Fibroblast of pulmonary artery (primary cell): Measurements from ENCODE around the gene PPP1R13B.

Source experiments
- DNase-seq: peaks from one replicate; pipeline ENCODE4 v3.0.0-alpha.2; 2010; ENCODE audit warnings: low read depth
- H3K4me3 ChIP-seq: replicated peaks from 2 replicates; pipeline ENCODE4 v1.5.1; 2011; ENCODE audit warnings: low read depth, mild to moderate bottlenecking, control low read depth, low read length, moderate library complexity
- TF ChIP-seq, protein P1 (sequence below): IDR thresholded peaks from 2 replicates; pipeline ENCODE4 v1.5.1; 2011; ENCODE audit warnings: mild to moderate bottlenecking, control low read depth, low read length, inconsistent platforms; ENCODE audit errors: missing control alignments

The PPP1R13B gene

GRCh38 chr14:103863245-103863644, 15.9 kb upstream of the PPP1R13B start:
- no peak overlapping the region for H3K4me3 ChIP-seq
- TF ChIP-seq, protein P1, sequence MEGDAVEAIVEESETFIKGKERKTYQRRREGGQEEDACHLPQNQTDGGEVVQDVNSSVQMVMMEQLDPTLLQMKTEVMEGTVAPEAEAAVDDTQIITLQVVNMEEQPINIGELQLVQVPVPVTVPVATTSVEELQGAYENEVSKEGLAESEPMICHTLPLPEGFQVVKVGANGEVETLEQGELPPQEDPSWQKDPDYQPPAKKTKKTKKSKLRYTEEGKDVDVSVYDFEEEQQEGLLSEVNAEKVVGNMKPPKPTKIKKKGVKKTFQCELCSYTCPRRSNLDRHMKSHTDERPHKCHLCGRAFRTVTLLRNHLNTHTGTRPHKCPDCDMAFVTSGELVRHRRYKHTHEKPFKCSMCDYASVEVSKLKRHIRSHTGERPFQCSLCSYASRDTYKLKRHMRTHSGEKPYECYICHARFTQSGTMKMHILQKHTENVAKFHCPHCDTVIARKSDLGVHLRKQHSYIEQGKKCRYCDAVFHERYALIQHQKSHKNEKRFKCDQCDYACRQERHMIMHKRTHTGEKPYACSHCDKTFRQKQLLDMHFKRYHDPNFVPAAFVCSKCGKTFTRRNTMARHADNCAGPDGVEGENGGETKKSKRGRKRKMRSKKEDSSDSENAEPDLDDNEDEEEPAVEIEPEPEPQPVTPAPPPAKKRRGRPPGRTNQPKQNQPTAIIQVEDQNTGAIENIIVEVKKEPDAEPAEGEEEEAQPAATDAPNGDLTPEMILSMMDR: no peak
- DNase-seq: no peak

DNA sequence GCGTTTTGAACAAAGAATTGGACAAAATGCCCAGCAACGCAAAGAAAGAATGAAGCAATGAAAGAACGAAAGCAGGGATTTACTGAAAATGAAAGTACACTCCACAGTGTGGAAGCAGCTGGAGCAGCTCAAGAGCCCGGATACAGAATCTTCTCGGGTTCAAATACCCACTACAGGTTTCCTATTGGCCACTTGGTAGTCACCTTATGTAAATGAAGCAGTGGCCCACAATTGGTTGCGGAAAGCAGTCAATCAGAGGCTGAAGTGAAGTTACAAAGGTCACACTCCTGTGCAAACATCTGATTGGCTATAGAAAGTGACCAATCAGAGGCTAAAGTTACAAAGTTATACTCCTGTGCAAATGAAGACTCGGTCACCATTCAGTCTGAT, 15.0 kb upstream of the PPP1R13B start:
- TF ChIP-seq, protein P1: no peak
- no peak overlapping the region for H3K4me3 ChIP-seq
- DNase-seq: no peak

DNA sequence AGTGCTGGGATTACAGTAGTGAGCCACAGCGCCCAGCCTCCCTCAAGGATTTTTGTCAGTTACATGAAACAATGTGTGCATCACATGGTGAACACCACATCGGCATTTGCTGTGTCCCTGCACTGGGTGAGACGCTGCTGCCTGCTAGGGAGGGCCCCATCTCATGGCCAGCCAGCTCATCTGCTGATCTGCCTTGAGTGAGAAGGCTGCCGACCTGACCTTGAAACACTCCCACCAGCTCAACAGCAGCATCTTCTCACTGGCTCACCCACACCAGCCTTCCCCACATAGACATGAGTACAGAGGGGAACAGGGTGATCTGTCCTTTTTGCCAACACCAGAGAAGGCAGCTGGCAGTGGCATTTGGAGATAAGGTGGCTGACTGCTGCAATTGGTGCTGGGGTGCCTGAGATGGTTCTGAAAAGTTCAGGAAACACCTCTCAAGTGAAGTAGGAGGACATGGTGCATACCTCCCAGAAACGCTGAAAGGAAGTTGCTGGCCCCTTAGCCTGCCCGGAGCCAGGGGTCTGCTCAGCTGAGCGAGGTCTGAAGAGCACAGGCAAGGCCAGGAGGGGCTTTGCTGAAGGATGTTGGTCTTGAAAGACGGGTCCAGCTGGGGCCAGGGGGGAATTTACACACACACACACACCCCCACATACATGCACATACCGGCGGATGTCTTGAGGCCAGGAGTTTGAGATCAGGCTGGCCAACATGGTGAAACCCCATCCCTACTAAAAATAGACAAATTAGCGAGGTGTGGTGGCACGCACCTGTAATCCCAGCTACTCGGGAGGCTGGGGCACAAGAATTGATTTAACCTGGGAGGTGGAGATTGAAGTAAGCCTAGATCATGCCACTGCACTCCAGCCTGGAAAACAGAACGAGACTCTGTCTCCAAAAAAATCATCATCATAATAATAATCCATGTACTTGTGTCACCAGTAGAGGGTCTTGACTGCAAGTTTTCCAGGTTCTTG, 14.3 kb upstream of the PPP1R13B start:
- TF ChIP-seq, protein P1: no peak
- no peak for DNase-seq
- H3K4me3 ChIP-seq: no peak overlapping the region

DNA sequence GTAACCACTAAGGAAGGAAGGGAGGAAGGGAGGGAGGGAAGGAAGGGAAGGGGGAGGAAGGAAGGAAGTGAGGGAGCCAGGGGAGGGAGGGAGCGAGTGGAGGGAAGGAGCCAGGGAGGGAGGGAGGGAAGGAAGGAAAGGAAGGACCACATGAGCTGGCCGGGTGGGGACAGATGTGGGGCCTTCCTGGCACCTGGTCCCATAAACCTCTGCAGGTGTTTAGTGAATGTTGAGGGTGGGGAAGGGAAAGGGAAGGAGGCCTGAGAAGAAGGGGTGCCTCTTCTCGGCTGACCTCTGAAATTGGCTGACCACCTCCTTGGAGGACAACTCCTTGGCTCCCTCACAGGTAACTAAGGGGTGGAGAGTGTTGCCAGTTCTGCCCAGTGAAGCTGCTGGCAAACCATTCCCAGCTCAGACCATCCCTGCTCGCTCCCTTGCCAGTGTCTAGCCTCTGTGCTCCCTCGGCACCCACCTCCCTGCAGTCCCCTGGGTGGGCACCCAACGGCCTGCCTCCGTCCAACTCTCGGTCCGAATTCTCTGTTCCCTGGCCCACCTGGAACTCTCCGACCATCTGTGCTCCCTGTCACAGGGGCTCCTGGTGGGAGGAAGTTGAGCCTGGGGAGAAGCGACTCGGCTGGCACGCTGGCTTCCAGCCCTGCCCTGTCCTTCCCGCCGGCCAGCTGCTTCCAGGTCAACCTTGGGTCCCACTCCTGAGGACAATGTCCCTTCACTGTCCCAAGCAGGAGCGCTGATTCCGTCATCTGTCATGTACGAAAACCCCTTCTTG, 12.2 kb upstream of the PPP1R13B start:
- no peak for DNase-seq
- H3K4me3 ChIP-seq: no peak overlapping the region
- TF ChIP-seq, protein P1: no peak

GRCh38 chr14:103858063-103858781, 10.8 kb upstream of the PPP1R13B start:
- TF ChIP-seq, protein P1: no peak
- no peak overlapping the region for H3K4me3 ChIP-seq
- DNase-seq: no peak

DNA sequence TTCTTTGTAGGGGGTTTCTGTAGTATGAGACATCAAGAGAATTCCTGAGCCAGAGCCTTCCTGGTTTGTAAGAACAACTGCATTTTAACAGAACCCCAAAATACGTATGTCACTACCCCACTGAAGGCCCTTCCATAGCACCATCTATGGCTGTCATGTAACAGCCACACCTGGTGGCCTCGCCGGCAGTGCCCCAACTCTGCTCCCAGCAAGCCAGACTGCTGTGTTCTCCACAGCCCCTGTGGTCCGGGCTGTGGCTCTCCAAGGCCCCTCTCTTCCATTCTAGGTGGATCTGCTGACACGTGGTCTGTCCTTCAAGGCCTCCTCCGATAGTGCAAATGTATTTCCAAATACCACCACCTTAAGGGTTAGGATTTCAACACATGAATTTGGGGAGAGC, 9.9 kb upstream of the PPP1R13B start:
- TF ChIP-seq, protein P1: no peak
- H3K4me3 ChIP-seq: no peak overlapping the region
- no peak for DNase-seq
